GM12878 (cell line): Measurements from ENCODE around the gene TGM2. TPM values are rescaled to one million over a fixed set of nuclear protein-coding genes. Genes with fewer than 3 reads are reported as not detected.

Experiments used
- ATAC-seq: fragments of 200-7000 bp; cut with Tn5 transposase; 3 replicates; pipeline ENCODE4 v1.9.1; 2020; ENCODE audit warnings: mild to moderate bottlenecking, moderate library complexity
- BruUV-seq: library from RNA; stranded (reverse); fragments of 400-500 nt; replicated peaks from 2 replicates; lab custom pipeline; 2021; lab: Mats Ljungman, UMichigan
- CTCF ChIA-PET: fragments of 300-600 bp; sonication (Branson Sonifier 250); formaldehyde crosslinking; extraction: SDS; loops from one replicate; lab custom pipeline; 2021; ENCODE audit warnings: inconsistent platforms; lab: Yijun Ruan, JAX
- POLR2A ChIA-PET: fragments of 350-600 bp; formaldehyde crosslinking; extraction: SDS; loops from one replicate; lab custom pipeline; 2021; ENCODE audit warnings: inconsistent platforms; lab: Charles Lee
- RAD21 ChIA-PET: fragments of 300-600 bp; sonication (Branson Sonifier 250); formaldehyde crosslinking; loops from one replicate; lab custom pipeline; 2023; ENCODE audit warnings: antibody characterized with exemption; ENCODE audit not compliant: unreplicated experiment; lab: Charles Lee
- SMC1A ChIA-PET: fragments of 300-600 bp; sonication (Branson Sonifier 250); formaldehyde crosslinking; loops from one replicate; lab custom pipeline; 2023; ENCODE audit not compliant: unreplicated experiment, uncharacterized antibody; lab: Charles Lee
- DNase-seq: peaks from one replicate; pipeline ENCODE4 v3.0.0-alpha.2; 2011; ENCODE audit warnings: low read depth, low spot score
- FAIRE-seq: peaks from 3 replicates; lab custom pipeline; 2011; peaks lifted over from hg19 to GRCh38; lab: Jason Lieb, UNC
- H2AFZ ChIP-seq: 2 replicates; pipeline ENCODE4 v1.6.0; 2011; ENCODE audit warnings: low read depth, low read length, control low read depth; ENCODE audit not compliant: control insufficient read depth
- H3K27ac ChIP-seq: 2 replicates; pipeline ENCODE4 v1.5.1; 2011; ENCODE audit warnings: control low read depth; ENCODE audit not compliant: control insufficient read depth, insufficient read depth
- H3K27me3 ChIP-seq, 2 experiments: replicated peaks in 1 of 2; 2 replicates each; pipeline versions ENCODE4 v1.6.0 to v1.6.1; 2011; ENCODE audit warnings: low read length in 1 of 2; ENCODE audit not compliant: control insufficient read depth in 2 of 2, insufficient read depth in 2 of 2
- H3K36me3 ChIP-seq, 2 experiments: 2 replicates each; pipeline ENCODE4 v1.5.1; 2011; ENCODE audit warnings: low read length in 1 of 2; ENCODE audit not compliant: control insufficient read depth in 2 of 2, insufficient read depth in 2 of 2
- H3K4me1 ChIP-seq: 2 replicates; pipeline ENCODE4 v1.6.1; 2011; ENCODE audit warnings: mild to moderate bottlenecking, low read length, moderate library complexity, mixed read lengths; ENCODE audit not compliant: control insufficient read depth, insufficient read depth
- H3K4me2 ChIP-seq: 2 replicates; pipeline ENCODE4 v1.6.0; 2011; ENCODE audit warnings: control low read depth; ENCODE audit not compliant: control insufficient read depth, insufficient read depth
- H3K4me3 ChIP-seq: fragments of 200-600 bp; sonication (generic); 2 replicates; pipeline ENCODE4 v1.5.1; 2016
- H3K79me2 ChIP-seq: 2 replicates; pipeline ENCODE4 v1.6.0; 2011; ENCODE audit warnings: low read length; ENCODE audit not compliant: control insufficient read depth, insufficient read depth
- H3K9ac ChIP-seq: 2 replicates; pipeline ENCODE4 v1.8.0; 2011; ENCODE audit warnings: low read length, control low read depth, mixed read lengths; ENCODE audit not compliant: control insufficient read depth, insufficient read depth
- H3K9me3 ChIP-seq: replicated peaks from 3 replicates; pipeline ENCODE4 v1.5.1; 2011; ENCODE audit warnings: mild to moderate bottlenecking, low read length; ENCODE audit not compliant: control insufficient read depth, insufficient read depth
- H4K20me1 ChIP-seq: 2 replicates; pipeline ENCODE4 v1.6.0; 2011; ENCODE audit not compliant: control insufficient read depth, insufficient read depth
- CBX3 ChIP-seq: fragments of 200-600 bp; sonication (generic); IDR thresholded peaks from 2 replicates; pipeline ENCODE4 v1.6.1; 2016; ENCODE audit warnings: low read depth, borderline replicate concordance
- EP300 ChIP-seq, 2 experiments: fragments of 150-350 bp in 1 of 2; IDR thresholded peaks; 2 replicates each; pipeline ENCODE4 v1.6.1; 2011 to 2012; ENCODE audit warnings: low read depth in 2 of 2, low read length in 2 of 2, borderline replicate concordance in 1 of 2, improper control_type of control experiment in 1 of 2, inconsistent platforms in 1 of 2; ENCODE audit not compliant: control insufficient read depth in 1 of 2
- WGBS: methylation state at CpG from one replicate; pipeline ENCODE4 v1.1.6; 2016; ENCODE audit warnings: low lambda C conversion rate; ENCODE audit not compliant: insufficient replicate concordance, insufficient coverage; ENCODE audit errors: missing lambda C conversion rate; 5-methylcytosine and 5-hydroxymethylcytosine counted together
- in situ Hi-C: fragments of 300-500 bp; cut with MboI; formaldehyde crosslinking; loops from 9 replicates; pipeline ENCODE4 v1.14.3; 2018; ENCODE audit warnings: mixed read lengths
- intact Hi-C: fragments of 100-400 bp; cut with micrococcal nuclease; formaldehyde crosslinking; loops from one replicate; pipeline ENCODE4 v1.14.2; 2022; ENCODE audit not compliant: unreplicated experiment
- polyA plus RNA-seq, 11 experiments: library from polyadenylated mRNA; depleted of rRNA in 4 of 11; unstranded in 6 of 11; stranded (reverse) in 5 of 11; fragments of >200 nt; fragmentation: Nextera tagmentation in 4 of 11; fragmentation: Illumina TruSeq in 1 of 11; extraction: Ambion mirVana in 4 of 11; extraction: Trizol in 1 of 11; gene quantifications; 1 replicate in 1 of 11; 2 replicates in 10 of 11; pipeline versions ENCODE4 v1.2.1 to v1.2.3, GENCODE V29; 2011 to 2016; ENCODE audit warnings: inconsistent platforms in 2 of 11, missing spikeins in 2 of 11, low read depth in 1 of 11
- total RNA-seq, 4 experiments: library from RNA; depleted of rRNA in 3 of 4; stranded (reverse); fragments of >200 nt in 3 of 4; fragmentation: Illumina TruSeq in 1 of 4; extraction: Trizol in 1 of 4; gene quantifications; 2 replicates each; pipeline versions ENCODE4 v1.2.1 to v1.2.3, GENCODE V29; 2013 to 2021
- TF ChIP-seq, protein P1 (sequence below): fragments of 150-350 bp; IDR thresholded peaks from 2 replicates; pipeline ENCODE4 v1.6.1; 2016; ENCODE audit warnings: low read depth, low read length
- TF ChIP-seq, protein P2 (sequence below): IDR thresholded peaks from 2 replicates; pipeline ENCODE4 v1.6.1; 2011; ENCODE audit warnings: low read depth, low read length, improper control_type of control experiment, borderline replicate concordance
- TF ChIP-seq, protein P3 (sequence below), 3 experiments: IDR thresholded peaks in 2 of 3; conservative IDR thresholded peaks in 1 of 3; 2 replicates each; pipeline ENCODE4 v1.5.1; 2011; ENCODE audit warnings: low read depth in 3 of 3, low read length in 3 of 3, mild to moderate bottlenecking in 3 of 3, control low read depth in 2 of 3, moderate library complexity in 2 of 3, inconsistent platforms in 1 of 3, mixed read lengths in 1 of 3; ENCODE audit not compliant: control insufficient read depth in 2 of 3, insufficient read depth in 1 of 3; ENCODE audit errors: extremely low read depth in 1 of 3

TGM2 gene
- total and polyA plus RNA-seq, 10 of the 15 experiments (the other 5 are each of a cell fraction or from before 2014, with no cell fraction given) = 0.11 to 1.9 (median 0.51) TPM

DNA sequence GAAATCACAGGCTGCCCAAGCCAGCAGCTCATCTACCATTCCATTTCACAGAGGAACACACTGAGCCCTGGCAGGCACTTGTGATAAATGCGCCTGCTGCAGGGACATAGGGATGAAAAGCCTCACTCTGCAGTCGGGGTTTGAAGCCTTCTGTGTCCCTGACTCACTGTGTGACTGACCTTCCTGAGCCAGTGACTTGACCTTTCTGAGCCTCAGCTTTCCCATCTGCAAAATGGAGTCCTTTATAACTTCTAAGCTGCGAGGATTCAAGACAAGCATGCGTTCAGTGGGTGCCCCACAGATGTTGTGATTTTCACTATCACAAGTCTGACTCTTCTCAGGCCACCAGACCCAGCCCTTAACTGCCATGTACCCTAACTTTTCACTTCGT is 5.5 kb downstream of the TGM2 start:
- no TSS peak for BruUV-seq
- H3K79me2 ChIP-seq = no peaks in the 10 kb centered on the region
- no peak overlapping the region for H3K9ac ChIP-seq
- CTCF ChIA-PET = interaction anchor here (1.1 to 6.5 kb wide), 3 partner anchors 62 to 102 kb away, joined by 5 to 103 read pairs (median 7); no protein-coding TSS in a partner anchor
- no peak overlapping the region for H3K4me3 ChIP-seq
- WGBS = 84% methylated on average over 5 of the region's 5 CpGs
- RAD21 ChIA-PET = interaction anchor here (1.1 to 1.2 kb wide), 2 partner anchors 85 to 97 kb away, joined by 3 read pairs; no protein-coding TSS in a partner anchor
- H2AFZ ChIP-seq = no peak overlapping the region
- SMC1A ChIA-PET = interaction anchor here (0.7 kb wide), 1 partner anchor 102 kb away, joined by 3 read pairs; no protein-coding TSS in a partner anchor
- no peaks in the 10 kb centered on the region for H3K9me3 ChIP-seq
- intact Hi-C loops = no loop called here
- H3K27me3 ChIP-seq = no peaks in the 10 kb centered on the region
- in situ Hi-C loops = loop anchor here (25.0 kb wide), 1 partner anchor 97 kb away; no protein-coding TSS in a partner anchor
- DNase-seq = no peak
- TF ChIP-seq, protein P1, sequence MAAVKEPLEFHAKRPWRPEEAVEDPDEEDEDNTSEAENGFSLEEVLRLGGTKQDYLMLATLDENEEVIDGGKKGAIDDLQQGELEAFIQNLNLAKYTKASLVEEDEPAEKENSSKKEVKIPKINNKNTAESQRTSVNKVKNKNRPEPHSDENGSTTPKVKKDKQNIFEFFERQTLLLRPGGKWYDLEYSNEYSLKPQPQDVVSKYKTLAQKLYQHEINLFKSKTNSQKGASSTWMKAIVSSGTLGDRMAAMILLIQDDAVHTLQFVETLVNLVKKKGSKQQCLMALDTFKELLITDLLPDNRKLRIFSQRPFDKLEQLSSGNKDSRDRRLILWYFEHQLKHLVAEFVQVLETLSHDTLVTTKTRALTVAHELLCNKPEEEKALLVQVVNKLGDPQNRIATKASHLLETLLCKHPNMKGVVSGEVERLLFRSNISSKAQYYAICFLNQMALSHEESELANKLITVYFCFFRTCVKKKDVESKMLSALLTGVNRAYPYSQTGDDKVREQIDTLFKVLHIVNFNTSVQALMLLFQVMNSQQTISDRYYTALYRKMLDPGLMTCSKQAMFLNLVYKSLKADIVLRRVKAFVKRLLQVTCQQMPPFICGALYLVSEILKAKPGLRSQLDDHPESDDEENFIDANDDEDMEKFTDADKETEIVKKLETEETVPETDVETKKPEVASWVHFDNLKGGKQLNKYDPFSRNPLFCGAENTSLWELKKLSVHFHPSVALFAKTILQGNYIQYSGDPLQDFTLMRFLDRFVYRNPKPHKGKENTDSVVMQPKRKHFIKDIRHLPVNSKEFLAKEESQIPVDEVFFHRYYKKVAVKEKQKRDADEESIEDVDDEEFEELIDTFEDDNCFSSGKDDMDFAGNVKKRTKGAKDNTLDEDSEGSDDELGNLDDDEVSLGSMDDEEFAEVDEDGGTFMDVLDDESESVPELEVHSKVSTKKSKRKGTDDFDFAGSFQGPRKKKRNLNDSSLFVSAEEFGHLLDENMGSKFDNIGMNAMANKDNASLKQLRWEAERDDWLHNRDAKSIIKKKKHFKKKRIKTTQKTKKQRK = no peak
- TF ChIP-seq EP300 (IDR thresholded peaks at IDR 0.05; ENCODE audit: borderline replicate concordance in 1 of 2, control insufficient read depth in 1 of 2, low read depth in 2 of 2, low read length in 2 of 2) (no peak), CBX3 (no peak)
- TF ChIP-seq, protein P2, sequence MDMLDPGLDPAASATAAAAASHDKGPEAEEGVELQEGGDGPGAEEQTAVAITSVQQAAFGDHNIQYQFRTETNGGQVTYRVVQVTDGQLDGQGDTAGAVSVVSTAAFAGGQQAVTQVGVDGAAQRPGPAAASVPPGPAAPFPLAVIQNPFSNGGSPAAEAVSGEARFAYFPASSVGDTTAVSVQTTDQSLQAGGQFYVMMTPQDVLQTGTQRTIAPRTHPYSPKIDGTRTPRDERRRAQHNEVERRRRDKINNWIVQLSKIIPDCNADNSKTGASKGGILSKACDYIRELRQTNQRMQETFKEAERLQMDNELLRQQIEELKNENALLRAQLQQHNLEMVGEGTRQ = no peak
- TF ChIP-seq, protein P3, sequence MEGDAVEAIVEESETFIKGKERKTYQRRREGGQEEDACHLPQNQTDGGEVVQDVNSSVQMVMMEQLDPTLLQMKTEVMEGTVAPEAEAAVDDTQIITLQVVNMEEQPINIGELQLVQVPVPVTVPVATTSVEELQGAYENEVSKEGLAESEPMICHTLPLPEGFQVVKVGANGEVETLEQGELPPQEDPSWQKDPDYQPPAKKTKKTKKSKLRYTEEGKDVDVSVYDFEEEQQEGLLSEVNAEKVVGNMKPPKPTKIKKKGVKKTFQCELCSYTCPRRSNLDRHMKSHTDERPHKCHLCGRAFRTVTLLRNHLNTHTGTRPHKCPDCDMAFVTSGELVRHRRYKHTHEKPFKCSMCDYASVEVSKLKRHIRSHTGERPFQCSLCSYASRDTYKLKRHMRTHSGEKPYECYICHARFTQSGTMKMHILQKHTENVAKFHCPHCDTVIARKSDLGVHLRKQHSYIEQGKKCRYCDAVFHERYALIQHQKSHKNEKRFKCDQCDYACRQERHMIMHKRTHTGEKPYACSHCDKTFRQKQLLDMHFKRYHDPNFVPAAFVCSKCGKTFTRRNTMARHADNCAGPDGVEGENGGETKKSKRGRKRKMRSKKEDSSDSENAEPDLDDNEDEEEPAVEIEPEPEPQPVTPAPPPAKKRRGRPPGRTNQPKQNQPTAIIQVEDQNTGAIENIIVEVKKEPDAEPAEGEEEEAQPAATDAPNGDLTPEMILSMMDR (IDR thresholded peaks at IDR 0.05 in 2 of 3, conservative IDR thresholded peaks at IDR 0.05 in 1 of 3; ENCODE audit: control insufficient read depth in 2 of 3, extremely low read depth in 1 of 3, insufficient read depth in 1 of 3, low read depth in 3 of 3, low read length in 3 of 3) = no peak
- H3K4me2 ChIP-seq = no peak overlapping the region
- H4K20me1 ChIP-seq = no peaks in the 10 kb centered on the region
- no peak for ATAC-seq
- H3K4me1 ChIP-seq = no peaks in the 10 kb centered on the region
- H3K36me3 ChIP-seq = no peaks in the 10 kb centered on the region
- POLR2A ChIA-PET = no interaction called here
- no peak overlapping the region for H3K27ac ChIP-seq
- FAIRE-seq = no peak
